Myocyte (in vitro differentiated cells): ENCODE data around the gene CSF3R. TPM values are rescaled to one million over a fixed set of nuclear protein-coding genes. Genes with fewer than 3 reads are reported as not detected.
"Not testable (repeated sequence)": the region's sequence is repeated elsewhere in the genome, so short reads cannot be mapped to it uniquely, and the experiment has no call there.

Experiments
- DNase-seq: peaks from one replicate; pipeline ENCODE4 v3.0.0-alpha.2; 2012; ENCODE audit warnings: low read depth
- total RNA-seq: library from RNA; depleted of rRNA; stranded (reverse); fragments of >200 nt; gene quantifications from 2 replicates; pipeline ENCODE4 v1.2.3, GENCODE V29; 2014

CSF3R gene
- total RNA-seq, 1 donor from 2014 or later = not detected

GRCh38 chr1:36484099-36484498 is 1.4 kb upstream of the CSF3R start:
- no peak for DNase-seq

- DNase-seq = no peak
Measured at GRCh38 chr1:36481771-36482723, 666 bp downstream of the CSF3R start.

DNA sequence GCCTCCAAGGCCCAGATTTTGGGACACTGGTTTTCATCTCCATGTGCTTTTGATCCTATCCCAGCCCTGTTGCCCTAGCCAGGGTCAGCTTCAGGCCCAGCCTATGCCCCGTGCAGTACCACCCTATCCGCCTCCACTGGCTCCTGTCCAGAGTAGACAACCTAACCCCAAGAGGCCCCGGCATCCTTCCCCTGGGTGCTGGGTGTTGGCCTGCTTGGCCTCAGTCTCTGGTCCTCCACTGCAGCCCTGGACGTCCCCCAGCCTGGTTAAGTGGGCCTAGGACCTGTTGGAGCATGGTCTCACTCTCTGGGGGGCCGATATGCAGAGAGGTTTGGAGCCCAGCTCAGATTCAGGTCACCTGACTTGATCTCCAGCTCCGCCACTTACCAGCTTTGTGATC is 1.6 kb downstream of the CSF3R start:
- DNase-seq = no peak

- no peak for DNase-seq
Measured at GRCh38 chr1:36480161-36480560, 2.6 kb downstream of the CSF3R start.

DNA sequence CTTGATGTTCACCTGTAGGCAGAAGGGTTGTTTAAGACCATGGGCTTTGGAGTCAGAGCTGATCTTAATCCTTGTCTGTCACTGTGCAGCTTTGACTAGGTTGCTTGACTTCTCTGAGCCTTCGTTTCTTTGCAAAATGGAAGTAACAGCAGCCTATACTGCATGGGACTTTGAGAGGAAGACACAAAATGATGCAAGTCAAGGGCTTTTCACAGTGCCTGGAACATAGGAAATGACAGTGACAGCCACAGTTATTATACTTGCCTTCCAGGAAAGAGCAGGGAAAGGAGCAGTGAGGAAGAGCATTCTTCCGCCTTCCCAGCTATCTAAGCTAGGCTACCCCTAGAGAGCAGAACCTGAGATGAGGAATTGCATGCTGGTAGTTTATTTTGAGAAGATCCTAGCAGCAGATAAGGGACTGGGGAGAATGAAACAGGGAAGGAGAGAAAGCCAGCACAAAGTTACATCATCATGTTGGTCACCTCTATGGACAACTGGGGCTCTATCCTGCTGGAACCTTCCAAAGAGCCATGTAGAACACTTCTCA is 3.1 kb downstream of the CSF3R start:
- DNase-seq = no peak

DNA sequence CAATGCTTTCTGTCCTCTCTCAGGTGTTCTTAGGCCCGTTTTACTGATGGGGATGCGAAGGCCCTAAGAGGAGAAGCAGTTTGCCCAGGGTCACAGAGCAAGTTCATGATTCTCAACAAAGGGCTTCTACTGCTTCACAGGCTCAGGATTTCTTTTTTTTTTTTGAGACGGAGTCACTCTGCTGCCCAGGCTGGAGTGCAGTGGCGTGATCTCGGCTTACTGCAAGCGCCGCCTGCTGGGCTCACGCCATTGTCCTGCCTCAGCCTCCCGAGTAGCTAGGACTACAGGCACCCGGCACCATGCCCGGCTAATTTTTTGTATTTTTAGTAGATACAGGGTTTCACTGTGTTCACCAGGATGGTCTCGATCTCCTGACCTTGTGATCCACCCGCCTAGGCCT is 5.1 kb downstream of the CSF3R start:
- not testable (repeated sequence) for DNase-seq

DNA sequence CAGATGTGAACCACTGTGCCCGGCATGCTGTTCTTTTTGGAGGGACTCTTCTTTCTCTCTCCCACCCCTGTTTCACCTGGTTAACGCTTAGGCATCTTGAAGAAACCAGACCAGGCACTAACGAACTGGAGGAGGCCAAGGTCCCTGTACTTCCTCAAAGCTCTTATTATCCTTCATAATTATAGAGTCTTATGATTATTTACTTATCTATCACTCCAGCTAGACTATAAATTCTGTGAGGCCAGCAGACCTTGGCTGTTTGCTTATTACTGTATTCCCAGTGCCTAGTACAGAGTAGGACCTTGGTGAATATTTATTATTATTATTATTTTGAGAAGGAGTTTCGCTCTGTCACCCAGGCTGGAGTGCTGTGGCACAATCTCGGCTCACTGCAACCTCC is 5.8 kb downstream of the CSF3R start:
- no peak for DNase-seq

GRCh38 chr1:36475910-36476604 is 6.7 kb downstream of the CSF3R start:
- no peak for DNase-seq

- no peak for DNase-seq
Measured at GRCh38 chr1:36475341-36475740, 7.4 kb downstream of the CSF3R start.

DNA sequence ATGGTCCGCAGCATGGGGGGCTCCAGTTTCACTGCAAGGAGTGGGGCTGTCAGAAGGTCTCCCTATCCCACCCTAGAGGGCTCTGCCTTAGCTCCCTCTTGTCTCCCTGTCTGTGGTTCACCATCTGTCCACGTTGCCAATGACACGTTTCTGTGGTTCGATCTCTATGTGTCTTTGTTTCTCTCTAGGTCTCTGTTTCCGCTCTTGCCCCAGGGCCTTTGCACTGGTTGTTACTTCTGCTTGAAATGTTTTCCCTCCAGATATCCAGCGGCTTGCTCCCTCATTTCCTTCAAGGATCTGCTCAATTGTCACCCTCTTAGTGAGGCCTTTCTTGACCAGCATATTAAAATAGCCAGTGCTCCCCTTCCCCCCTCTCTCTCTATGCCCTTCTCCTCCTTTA is 10.1 kb downstream of the CSF3R start:
- DNase-seq = peak; percentile 38

DNA sequence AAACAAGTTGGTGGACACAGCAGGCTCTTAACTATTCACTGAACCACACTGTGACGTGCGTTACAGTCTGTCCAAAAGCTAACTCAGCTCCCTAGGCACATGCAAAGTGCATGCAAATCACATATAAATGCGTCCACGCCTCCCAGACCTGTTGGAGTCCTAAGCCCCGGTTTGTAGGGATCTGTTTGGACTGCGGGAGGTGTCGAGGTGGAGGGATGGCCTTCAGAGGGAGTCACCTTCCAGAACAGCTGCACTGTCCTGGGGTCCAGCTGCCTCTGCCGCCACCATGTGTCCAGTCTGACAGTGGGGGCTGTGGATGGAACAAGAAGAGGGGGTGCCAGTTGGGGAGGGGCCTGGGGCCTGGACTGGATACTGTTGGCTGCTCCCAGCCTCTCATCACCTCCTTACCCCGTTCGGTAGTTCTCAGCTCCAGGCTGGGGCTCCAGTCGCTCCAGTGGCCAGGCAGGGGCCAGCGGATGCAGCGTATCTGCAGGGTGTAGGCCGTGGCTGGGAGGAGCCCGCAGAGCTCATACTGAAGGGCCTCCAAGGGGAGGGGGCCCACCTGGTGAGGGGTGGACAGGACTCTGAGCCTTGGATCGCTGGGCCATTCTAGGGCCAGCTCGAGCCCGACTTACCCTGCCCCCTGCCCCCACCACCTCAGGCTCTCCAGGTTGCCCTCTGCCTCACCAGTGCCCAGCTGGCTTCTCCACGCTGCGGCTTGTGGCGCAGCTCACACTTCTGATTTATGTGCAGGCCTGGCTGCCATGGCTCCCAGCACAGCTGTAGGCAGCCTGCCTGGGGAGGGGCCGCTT is 10.7 kb downstream of the CSF3R start:
- peak; percentile 39 for DNase-seq

- DNase-seq = no peak
Measured at GRCh38 chr1:36469163-36469562, 13.6 kb downstream of the CSF3R start.

DNA sequence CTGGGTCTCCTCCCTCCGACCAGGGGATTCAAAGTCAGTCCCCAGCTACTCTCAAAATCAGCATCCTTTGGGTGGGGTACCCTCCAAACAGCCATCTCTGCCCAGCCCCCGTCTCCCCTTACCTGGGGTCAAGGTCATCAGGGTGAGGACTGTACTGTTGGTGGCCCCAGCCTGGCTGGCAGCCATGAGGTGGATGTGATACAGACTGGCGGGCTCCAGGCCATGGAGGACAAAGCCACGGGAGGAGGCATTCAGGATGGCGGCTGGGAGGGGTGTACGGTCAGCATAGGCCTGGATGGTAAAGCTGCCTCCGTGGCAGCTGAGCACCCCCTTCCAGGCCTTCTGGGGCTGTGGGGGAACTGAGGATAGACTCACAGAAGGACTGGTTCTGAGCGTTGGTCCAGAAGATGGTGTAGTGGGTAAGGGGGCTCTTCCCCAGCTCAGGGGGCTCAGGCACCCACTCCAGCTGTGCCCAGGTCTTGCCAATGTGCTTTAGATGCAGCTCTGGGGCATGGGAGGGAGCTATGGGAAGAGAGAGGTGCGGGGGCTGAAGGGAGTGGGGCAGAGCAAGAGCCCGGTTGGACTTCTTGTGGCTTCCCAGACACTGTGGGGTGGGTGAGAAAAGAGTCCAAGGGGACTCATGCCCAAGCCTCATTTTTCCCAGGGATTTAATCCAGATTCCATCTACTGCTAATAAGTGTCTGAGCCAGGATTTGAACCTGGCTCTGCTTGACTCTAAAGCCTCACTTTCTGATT is 14.8 kb downstream of the CSF3R start:
- DNase-seq = no peak

- no peak for DNase-seq
Measured at GRCh38 chr1:36467027-36467410, 15.7 kb downstream of the CSF3R start.

GRCh38 chr1:36466370-36467026 is 16.2 kb downstream of the CSF3R start:
- no peak for DNase-seq

DNA sequence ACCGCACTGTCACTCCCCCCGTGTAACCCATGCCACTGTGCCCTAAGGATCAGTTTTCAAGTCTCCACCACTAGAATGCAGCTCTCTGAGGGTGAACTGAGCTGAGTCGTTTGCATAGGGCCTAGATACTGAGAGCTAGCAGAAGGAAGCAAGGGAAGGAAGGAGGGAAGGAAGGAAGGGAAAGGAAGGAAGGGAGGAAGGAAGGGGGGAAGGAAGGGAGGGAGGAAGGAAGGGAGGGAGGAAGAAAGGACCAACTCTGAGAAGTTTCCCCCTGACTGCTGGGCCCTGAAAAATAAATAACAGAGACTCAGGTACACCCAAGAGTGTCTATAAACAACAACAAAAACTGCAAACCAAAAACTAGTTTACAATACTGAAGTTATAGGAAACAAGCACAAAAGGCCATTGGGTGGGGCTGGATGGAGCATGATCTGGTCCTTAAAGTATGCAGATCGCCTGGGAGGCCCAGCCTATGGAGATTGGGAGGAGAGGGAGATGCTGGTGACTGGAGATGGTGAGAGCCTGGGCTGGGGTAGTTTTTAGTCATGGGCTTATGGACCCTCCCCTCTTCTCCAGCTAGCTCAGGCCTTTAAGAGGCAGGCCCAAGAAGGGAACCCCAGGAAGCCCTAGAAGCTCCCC is 16.9 kb downstream of the CSF3R start:
- no peak for DNase-seq

DNA sequence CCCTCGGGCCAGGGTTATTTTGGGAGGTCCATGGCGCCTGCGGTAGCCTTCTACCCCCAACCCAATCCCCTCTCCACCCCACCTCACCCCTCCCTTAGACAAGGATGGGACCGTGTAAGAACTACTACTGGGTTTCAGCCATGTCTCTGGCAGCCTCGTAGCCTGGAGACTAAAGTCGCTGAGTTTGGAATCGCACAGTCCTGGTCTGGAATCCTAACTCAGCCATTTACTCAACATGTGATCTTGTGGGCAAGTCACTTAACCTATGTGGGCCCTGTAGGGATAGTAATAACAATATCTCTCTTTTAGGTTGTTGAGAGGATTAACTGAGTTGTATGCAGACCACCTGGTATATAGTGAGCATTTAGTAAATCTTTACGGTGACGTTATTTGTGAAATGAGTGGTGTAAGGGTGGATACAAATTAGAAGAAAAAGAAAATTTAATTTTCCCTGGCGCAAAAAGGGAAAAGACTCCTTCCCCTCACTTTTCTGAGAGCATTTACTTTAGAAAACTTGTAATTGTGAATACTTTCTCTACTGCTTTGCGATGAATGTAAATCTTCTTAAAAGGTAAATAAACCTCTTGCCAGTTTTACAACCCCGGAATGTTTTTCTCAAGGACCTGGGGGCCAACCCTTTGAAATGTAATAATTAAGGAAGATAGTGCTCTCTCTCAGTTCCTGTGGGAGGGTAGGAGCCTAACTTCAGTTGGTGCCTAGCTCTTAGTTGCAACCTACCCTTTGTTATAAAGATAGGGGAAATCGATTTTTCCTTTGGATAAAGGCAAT is 17.9 kb downstream of the CSF3R start:
- no peak for DNase-seq

DNA sequence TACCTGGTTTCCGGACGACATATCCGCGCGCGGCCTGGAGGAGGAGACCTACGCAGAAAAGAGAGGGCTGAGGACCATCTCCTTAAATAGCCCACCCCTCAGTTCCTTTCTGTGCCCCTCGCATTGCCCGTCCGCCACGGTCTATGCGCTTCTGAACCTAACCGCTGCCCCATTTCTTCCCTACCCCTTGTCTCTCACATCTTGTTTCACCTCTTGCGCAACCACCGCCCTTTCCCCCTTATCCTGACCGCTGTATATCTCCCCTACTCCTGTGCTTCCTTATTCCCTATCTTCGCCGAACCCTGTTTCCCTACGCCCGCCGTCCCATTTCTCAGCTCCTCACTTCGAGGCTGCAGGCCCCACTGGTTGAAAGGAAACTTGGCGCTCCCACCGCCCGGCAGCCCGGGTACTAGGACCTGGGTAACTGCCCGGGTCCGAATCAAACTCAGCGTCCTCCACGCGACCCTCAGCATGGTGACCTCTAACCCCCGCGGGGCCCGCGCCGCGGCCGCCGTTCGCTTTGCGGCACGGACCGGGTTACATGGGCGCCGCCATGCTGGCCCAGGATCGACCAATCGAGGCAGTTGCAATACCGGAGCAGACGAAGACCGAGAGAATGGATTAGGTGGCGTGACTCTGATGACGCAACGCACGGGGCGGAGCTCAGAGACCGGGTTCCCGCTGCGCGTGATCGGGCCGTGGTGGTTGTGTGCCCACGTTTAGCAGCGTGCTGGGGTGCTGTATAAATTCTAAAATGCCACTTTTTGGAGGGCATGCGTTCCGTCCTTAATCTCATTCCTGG is 18.7 kb downstream of the CSF3R start, which contains the start of gene MRPS15:
MRPS15 (minus strand) TSS at position 582 of the 802 bp plus-strand sequence; CDS start at position 473, 109 bp downstream.
- DNase-seq = peak; percentile 98
